Measurements from ENCODE around the gene LIN28A. TPM values are rescaled to one million over a fixed set of nuclear protein-coding genes. Genes with fewer than 3 reads are reported as not detected.

Gene LIN28A
- total RNA-seq, 2 donors from 2014 or later: not detected

GRCh38 chr1:26474818-26475217 lies 64.2 kb downstream of the LIN28A start:
- DNase-seq (ENCODE audit: low spot score) (no peak), ATAC-seq (ENCODE audit: insufficient number of reproducible peaks, low FRiP score, low read depth) (no peak)
- H3K4me3 ChIP-seq: no peak overlapping the region
- peaks cover 36% of the 10 kb centered on the region for H3K36me3 ChIP-seq
- H3K9me3 ChIP-seq: no peaks in the 10 kb centered on the region
- peaks cover 23 to 32% of the 10 kb centered on the region in 2 donors for H3K4me1 ChIP-seq (ENCODE audit: control insufficient read depth in 1 of 2, low read depth in 2 of 2)
- no peak overlapping the region for H3K27ac ChIP-seq
- TF ChIP-seq CTCF (IDR thresholded peaks at IDR 0.05): no peak
- no peaks in the 10 kb centered on the region for H3K27me3 ChIP-seq (replicated peaks; ENCODE audit: insufficient read depth)

GRCh38 chr1:26475989-26476388 lies 65.4 kb downstream of the LIN28A start:
- no peaks in the 10 kb centered on the region for H3K27me3 ChIP-seq (replicated peaks; ENCODE audit: insufficient read depth)
- no peaks in the 10 kb centered on the region for H3K9me3 ChIP-seq
- ATAC-seq (ENCODE audit: insufficient number of reproducible peaks, low FRiP score, low read depth): no peak
- peaks cover 17 to 26% of the 10 kb centered on the region in 2 donors for H3K4me1 ChIP-seq (ENCODE audit: control insufficient read depth in 1 of 2, low read depth in 2 of 2)
- TF ChIP-seq CTCF (IDR thresholded peaks at IDR 0.05): no peak
- no peak for DNase-seq (ENCODE audit: low spot score)
- no peak overlapping the region for H3K27ac ChIP-seq
- peaks cover 36% of the 10 kb centered on the region for H3K36me3 ChIP-seq
- no peak overlapping the region for H3K4me3 ChIP-seq

GRCh38 chr1:26476958-26477357 lies 66.3 kb downstream of the LIN28A start:
- H3K4me1 ChIP-seq (ENCODE audit: control insufficient read depth in 1 of 2, low read depth in 2 of 2): peaks cover 11 to 17% of the 10 kb centered on the region in 2 donors
- H3K27me3 ChIP-seq (replicated peaks; ENCODE audit: insufficient read depth): no peaks in the 10 kb centered on the region
- H3K9me3 ChIP-seq: no peaks in the 10 kb centered on the region
- DNase-seq (ENCODE audit: low spot score): no peak
- H3K36me3 ChIP-seq: peaks cover 36% of the 10 kb centered on the region
- no peak overlapping the region for H3K27ac ChIP-seq
- no peak overlapping the region for H3K4me3 ChIP-seq
- no peak for TF ChIP-seq CTCF (IDR thresholded peaks at IDR 0.05)
- ATAC-seq (ENCODE audit: insufficient number of reproducible peaks, low FRiP score, low read depth): no peak

- peaks cover 11 to 17% of the 10 kb centered on the region in 2 donors for H3K4me1 ChIP-seq (ENCODE audit: control insufficient read depth in 1 of 2, low read depth in 2 of 2)
- no peak overlapping the region for H3K27ac ChIP-seq
- ATAC-seq (ENCODE audit: insufficient number of reproducible peaks, low FRiP score, low read depth) (no peak), DNase-seq (ENCODE audit: low spot score) (no peak)
- TF ChIP-seq CTCF (IDR thresholded peaks at IDR 0.05): no peak
- H3K27me3 ChIP-seq (replicated peaks; ENCODE audit: insufficient read depth): no peaks in the 10 kb centered on the region
- no peak overlapping the region for H3K4me3 ChIP-seq
- peaks cover 36% of the 10 kb centered on the region for H3K36me3 ChIP-seq
- H3K9me3 ChIP-seq: no peaks in the 10 kb centered on the region
Observed at GRCh38 chr1:26477446-26478152, 67.0 kb downstream of the LIN28A start.

GRCh38 chr1:26478159-26478558 lies 67.5 kb downstream of the LIN28A start:
- no peak overlapping the region for H3K27ac ChIP-seq
- H3K27me3 ChIP-seq (replicated peaks; ENCODE audit: insufficient read depth): no peaks in the 10 kb centered on the region
- no peaks in the 10 kb centered on the region for H3K9me3 ChIP-seq
- TF ChIP-seq CTCF (IDR thresholded peaks at IDR 0.05): no peak
- peaks cover 36% of the 10 kb centered on the region for H3K36me3 ChIP-seq
- no peak overlapping the region for H3K4me3 ChIP-seq
- DNase-seq (ENCODE audit: low spot score) (no peak), ATAC-seq (ENCODE audit: insufficient number of reproducible peaks, low FRiP score, low read depth) (no peak)
- H3K4me1 ChIP-seq (ENCODE audit: control insufficient read depth in 1 of 2, low read depth in 2 of 2): peaks cover 11 to 17% of the 10 kb centered on the region in 2 donors
